ENCODE results near the gene GNAO1.

GRCh38 chr16:56300242-56300623 is 108.9 kb downstream of the GNAO1 start:
- TF ChIP-seq BACH2 (CRISPR knock-in tag; IDR thresholded peaks at IDR 0.05; ENCODE audit: borderline replicate concordance) (no peak), PATZ1 (CRISPR knock-in tag; IDR thresholded peaks at IDR 0.05; ENCODE audit: borderline replicate concordance) (no peak), TSHZ2 (CRISPR knock-in tag; IDR thresholded peaks at IDR 0.05) (no peak)
